ENCODE results near the gene GID8.

GID8 gene

DNA sequence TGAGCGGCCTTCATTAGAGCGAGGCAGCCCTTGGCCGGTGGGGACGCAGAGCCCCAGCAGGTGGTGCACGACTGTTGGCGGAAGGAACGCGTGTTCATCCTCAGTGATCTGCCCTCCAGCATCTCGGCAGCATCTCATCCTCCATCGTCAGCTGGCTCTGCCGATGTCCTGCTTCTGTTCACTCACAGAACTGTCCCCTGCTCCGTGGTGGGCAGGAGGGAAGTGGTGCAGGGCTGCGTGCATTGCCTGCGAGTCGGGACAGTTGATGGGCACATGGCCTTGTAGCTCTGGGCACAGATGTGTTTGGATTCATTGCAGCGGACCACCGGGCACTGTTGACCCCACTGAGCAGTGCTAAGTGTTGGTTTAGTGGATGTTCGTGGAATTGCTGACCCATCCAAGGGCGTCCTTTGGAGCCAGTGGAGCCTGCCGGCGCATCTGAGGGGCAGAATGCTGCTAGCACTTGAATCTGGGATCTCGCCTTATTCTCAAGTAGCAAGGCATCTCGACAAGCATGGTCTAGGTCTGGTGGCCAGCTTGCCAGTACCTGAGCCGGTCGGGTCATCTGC lies 7.9 kb downstream of the GID8 start:
- DNase-seq = no peak

DNA sequence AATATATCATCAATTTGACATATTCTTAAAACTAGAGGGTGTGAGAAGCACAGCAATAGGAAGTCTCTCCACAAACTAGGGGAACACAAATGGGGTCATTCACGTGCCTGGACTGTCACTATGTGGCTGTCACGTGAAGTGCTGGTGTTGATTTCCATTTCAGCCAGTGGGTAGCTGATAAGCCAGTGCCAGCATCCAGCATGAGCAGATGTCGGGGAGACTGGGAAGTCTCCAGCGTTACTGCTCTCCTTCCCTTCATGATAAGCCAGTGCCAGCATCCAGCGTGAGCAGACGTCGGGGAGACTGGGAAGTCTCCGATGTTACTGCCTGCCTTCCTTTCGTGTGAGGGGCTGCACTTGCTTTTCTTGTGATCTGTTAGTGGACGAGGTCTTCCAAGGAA lies 9.0 kb downstream of the GID8 start:
- DNase-seq = no peak

DNA sequence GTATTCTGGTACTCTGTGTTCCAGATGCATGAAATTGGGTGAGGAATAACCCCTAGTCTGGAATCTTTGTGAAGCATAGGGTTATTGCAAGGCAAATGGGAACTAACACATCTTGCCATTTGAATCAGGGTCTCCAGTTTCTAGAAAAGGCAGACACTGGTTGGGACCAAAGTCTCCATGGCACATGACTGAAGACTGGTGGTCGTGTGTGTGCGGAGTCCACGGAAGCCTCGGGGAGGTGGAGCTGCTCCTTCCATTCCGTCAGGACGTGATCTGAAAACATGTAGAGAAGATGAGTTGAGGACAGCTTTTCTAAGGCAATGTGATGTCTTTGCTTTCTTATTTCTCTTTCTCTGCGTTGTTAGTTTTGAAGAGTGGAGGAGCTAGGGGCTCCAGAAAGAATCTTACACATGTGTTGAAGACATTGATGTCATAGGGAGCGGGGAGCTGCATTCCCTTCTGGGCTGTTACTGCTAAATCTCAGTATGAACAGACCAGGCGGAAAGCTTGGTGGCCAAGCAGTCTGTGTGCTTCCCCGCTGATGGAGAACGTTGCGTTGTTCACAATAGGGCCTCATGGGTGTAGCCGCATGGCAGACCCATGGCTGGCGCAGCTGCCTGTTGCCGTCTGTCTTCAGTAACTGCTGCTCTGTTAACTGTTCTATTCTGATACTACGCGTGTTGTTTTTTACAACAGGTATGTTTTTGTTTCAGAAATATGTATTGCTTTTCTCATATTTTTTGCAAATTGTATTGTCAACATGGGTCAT lies 9.8 kb downstream of the GID8 start:
- no peak for DNase-seq

DNA sequence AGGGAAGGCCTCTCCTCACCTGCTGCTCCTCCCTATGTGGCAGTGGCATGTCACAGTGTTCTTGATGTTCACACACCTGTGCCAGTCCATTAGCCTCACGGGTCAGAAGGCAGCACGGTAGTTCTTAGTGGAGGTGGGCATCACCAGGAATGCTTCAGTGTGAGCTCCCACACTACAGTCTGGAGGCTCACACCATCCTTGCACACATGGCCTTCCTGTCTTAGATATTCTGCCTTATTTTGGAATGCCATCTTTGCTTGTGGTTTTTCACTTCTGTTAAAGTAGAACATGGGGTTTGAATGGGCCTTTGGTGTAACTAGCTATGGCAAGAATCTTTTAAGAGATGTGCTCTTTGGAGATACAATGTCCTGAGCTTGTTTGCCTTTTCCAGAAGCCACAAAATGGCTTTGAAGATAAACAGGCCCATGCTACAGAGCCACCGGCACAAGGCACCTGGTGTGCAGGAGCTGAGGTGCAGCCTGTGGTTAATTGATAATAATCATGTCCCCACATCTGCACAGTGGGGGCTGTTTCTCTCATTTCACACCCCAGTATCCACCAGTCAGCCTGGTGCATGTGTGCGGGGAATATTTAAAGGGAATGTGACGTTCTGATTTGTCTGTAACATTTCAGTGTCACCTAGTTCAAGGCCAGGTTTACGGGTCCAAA lies 11.3 kb downstream of the GID8 start:
- DNase-seq = no peak

DNA sequence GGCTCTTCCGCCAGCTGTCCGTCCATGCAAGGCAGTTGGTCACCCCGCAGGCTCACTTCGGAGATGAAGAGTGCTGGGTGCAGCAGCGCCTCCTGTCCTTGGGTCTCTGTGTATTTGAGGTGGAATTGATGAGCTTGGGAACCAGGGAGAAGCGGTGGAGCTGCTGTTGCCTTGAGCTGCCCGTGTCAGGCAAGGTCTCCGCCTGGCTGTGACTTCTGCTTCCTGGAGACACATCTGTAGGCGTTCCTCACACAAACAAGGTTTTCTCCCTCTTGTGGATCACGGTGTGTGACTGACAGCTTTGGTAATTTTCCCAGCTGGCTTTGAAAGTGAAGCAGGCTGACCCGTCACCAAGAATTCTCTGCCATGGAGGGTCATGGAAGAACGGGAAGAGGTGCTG lies 12.0 kb downstream of the GID8 start:
- no peak for DNase-seq

DNA sequence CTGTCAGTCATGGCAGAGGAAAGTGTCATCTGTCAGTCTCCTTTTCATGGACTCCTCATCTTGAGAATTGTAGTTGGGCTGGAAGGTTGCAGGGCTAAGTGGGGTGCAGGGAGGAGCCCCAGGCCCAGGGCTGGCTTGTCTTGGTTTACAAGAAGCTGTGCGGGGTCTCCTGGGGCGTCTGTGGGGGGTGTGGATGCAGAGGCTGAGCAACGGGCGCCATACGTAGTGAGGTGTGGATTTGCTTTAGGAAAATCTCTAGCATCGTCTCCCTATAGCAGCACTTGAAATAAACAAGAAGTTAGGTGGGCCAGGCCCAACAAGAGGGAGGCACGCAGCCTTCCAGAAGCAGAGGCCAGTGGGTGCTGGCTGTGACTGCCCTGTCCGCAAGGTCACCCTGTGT lies 12.8 kb downstream of the GID8 start:
- DNase-seq = no peak

DNA sequence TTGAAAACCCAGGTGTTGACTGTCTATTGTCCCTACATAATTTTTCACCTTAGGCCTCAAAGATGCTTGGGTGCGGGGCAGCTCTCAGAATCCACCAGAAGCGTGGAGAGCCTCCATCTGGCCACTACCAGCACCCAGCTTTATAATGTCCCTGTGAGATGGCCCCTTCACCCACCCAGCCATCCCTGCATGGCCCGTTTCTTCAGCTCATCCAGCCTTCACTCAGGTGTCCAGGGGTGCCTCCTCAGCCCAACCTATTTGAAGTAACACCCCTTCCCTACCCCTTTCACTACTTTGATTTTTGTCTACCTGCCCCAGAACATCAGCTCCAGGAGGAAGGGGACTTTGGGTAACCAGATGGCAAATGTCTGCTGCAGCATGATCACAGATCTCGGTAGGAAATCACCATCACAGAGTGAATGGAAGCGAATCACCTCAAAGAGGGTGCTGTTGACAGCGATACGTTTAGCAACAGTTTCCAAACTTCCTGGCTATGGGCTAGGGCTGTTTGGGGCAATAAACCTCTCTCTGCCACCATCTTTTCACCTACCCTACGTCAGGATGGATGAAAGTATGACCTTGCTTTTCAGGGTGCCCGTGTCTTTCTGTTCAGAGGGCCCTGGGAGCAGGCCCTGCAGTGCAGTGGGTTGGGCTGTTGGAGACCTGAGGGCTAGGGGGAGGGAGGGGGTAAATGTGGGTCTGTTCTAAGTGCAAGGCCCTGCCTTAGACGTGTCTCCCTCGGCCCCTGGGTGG lies 13.4 kb downstream of the GID8 start:
- DNase-seq = no peak

DNA sequence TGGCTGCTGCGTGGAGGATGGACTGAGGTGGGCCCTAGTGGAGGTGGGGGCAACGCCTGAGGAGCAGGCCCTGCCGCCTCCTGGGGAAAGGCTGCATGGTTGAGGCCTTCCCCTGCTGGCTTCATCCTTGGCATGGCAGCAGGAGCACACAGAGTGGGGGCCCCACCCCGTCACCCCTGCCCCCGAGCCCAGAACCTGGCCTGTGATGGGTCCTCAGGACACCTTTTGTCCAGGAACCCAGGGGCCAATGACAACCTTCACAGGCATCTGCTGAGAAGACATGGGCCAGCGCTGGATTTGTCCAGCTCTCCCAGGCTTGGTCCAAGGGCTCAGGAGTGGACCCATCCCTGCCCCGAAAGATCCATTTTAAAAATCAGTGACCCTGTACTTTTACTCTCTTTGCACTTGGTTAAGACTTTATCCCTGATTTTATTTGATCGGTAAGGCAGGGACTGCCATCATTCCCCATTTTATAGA lies 14.0 kb downstream of the GID8 start:
- DNase-seq = no peak

DNA sequence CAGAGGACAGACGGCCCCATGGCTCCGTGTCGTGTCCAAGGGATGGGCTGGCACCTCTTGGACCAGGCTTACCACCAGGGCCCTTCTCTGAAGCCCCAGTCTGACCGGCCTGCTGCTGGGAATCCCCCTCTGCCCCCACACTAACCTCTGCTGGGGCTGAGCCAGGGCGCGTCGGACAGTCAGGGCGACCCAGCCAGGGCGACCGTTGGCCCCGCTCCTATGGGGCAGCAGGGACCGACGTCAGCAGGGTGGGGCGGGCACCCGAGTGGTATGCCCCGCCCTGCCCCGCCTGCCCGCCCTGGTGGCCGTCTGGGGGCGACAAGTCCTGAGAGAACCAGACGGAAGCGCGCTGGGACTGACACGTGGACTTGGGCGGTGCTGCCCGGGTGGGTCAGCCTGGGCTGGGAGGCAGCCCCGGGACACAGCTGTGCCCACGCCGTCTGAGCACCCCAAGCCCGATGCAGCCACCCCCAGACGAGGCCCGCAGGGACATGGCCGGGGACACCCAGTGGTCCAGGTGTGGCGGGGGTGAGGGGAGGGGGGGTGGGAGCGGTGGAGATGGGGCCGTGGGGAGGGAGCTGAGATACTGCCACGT lies 14.5 kb downstream of the GID8 start, which contains the start of gene SLC17A9:
Gene SLC17A9, plus strand, starts transcription at position 337 of the 595 bp plus-strand sequence. Its CDS starts 122 bp downstream, at position 459.
- no peak for DNase-seq

DNA sequence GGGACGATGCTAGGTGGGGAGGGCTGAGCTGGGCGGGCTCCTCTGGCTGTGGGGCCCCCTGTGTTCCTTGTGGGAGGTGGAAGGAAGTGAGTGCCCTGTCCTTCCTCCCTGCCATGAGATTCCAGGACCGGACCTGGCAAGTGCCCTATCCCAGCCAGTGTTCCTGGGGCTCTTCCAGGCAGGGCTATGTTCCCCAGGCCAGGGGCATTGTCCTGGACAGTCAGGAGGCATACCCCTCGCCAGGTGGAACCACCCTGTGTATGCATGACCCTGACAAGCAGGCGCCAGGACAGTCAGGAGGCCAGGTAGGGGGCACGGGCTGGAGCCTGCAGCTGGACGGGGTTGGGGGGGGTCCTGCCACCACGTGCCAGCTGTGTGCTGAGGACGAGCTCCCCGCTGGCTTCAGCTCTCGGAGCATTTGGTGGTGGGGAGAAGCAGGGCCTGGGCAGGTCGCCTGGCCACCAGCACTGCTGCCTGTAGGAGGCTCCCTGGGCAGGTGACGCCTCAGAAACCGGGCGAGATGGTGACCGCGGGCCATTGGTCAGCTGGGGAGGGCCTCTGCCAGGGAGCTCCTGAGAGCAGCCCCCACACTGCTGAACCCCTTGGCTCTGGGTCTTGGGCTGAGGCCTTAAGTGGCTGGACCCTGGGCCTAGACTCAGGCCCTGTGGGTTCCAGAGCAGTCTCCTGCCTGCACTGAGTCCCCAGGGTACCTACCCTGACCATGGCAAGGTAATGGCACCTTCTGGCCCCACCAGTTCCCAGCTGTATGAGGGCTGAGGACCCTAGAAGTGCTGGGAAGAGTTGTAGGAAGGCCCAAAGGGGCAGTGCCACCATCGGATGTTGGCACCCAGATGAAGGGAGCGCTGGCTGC lies 15.3 kb downstream of the GID8 start:
- no peak for DNase-seq

DNA sequence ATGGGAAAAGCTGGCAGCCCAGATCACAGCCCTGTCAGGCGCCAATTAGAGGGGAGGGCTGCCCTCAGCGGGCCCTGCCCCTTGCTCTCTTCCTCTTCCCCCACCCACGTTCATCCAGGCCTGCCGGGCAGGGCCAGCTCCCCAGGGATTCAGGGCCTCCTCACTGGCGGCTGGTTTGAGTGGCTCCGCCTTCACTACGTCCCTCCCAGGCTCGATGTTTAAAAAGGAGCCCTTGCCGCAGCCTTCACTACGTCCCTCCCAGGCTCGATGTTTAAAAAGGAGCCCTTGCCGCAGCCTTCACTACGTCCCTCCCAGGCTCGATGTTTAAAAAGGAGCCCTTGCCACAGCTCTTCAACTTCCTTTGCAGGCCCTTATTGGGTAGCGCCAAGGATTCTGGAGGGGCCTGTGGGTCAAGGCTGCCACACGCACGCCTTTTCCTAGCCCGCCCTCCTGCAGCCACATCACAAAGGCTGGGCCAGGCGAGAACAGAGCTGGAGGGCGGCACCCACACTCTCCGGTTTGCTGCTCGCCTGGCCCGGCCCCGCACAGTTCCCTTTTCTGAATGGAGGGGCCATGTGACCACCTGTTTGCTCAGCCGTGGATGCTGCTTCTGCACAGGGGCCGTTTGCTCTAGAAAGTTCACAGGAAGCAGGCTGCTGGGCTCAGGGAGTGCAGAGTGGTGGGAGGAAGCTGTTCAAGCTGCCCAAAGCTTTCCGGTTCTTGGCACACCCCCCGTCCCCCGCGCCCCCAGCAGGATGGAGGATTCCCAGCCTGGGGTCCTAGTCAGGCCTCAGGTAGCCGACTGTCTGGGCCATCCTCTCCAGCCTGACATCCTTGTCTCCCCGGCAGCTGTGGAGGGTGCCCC lies 16.1 kb downstream of the GID8 start:
- DNase-seq = peak; percentile 13 to 26

DNA sequence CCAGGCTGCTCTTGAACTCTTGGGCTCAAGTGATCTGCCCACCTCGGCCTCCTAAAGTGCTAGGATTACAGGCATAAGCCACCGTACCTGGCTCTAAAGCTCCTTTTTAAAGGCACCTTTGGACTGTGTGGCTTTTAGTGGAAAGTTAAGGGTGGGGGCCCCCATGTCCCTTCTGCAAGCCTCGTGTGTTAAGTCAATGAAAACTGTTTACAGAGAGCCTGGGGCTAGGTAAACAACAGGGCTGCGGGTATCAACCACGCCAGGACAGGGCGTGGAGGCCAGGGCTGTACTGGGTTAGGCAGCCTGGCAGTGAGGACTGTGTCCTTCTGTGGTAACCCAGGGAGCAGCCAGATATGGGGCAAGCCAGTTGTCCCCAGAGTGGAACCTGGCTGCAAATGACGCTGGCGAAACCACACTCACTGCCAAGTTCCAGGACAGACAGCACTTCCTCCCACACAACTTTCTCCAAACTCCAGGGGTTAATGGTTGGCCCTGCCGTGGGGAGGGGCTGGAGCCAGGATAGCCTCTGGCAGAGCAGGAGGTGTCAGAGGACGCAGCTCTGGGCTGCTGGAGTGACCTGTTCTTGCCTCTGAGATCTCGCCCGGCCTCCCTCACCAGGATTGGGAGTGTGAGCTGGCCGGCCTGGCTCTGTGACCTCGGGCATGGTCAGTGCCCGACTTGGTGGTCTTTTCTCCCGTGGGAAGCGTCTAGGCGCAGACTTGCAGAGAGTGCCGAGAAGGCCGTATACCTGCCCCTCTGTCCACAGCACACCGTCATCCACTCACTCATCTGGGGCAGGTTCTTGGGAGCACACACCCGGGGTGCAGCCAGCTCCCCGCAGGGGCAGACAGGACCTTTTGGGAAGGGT lies 17.8 kb downstream of the GID8 start:
- DNase-seq = no peak

DNA sequence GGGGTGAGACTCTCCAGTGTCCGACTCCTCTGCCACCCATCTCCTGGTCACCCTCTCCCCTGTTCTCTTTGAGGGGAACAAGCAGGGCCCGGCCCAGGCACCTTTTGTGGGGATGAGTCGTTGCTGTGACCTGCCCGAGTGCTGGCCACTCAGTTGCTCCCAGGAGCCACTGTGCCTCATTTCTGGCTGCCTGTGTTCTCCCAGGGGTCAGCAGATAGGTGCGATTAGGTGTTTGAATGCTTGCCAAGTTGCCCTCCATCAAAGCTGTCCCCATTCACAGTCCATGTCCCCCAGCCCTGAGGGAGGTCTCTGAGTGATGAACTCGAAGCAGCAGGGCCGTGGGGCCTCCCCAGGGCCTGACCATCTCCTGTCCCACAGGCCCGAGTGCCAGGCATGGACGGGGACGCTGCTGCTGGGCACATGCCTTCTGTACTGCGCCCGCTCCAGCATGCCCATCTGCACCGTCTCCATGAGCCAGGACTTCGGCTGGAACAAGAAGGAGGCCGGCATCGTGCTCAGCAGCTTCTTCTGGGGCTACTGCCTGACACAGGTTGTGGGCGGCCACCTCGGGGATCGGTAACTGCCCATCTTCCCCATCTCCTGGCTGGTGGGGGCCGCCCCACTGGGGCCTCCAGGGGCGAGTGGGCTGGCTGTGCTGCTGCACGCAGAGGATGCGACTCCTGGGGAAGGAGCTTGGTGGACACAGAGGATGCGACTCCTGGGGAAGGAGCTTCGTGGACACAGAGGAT lies 18.6 kb downstream of the GID8 start:
- DNase-seq = no peak

DNA sequence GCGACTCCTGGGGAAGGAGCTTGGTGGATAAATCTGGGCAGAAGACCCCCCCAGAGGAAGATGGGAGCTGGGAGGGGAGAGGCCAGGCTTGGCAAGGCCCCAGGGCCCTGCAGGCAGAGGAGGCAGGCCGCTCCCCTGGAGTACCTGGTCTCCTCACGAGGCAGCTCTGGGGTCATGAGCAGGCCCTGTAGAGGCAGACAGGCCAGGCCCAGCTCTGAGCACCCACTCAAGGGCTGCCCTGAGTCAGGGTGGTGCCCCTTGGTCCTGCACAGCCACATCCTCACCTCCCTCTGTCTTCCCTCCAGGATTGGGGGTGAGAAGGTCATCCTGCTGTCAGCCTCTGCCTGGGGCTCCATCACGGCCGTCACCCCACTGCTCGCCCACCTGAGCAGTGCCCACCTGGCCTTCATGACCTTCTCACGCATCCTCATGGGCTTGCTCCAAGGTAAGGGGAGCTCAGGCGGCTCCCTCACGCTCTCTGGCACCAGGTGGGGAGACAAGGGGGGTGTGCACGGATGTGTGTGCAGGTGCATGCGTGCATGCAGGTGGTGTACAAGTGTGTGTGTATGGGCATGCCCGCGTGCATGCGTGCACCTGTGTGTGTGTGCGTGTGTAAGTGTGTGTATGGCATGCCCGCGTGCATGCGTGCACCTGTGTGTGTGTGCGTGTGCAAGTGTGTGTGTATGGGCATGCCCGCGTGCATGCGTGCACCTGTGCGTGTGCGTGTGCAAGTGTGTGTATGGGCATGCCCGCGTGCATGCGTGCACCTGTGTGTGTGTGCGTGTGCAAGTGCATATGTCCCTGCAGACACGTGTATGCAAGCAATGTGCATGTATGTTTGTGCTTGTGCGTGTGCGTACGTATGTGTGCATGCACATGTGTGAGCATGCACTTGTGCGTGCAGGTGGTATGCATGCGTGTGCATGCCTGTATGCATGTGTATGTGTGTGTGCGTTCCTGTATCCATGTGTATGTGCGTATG lies 19.5 kb downstream of the GID8 start:
- DNase-seq = no peak

DNA sequence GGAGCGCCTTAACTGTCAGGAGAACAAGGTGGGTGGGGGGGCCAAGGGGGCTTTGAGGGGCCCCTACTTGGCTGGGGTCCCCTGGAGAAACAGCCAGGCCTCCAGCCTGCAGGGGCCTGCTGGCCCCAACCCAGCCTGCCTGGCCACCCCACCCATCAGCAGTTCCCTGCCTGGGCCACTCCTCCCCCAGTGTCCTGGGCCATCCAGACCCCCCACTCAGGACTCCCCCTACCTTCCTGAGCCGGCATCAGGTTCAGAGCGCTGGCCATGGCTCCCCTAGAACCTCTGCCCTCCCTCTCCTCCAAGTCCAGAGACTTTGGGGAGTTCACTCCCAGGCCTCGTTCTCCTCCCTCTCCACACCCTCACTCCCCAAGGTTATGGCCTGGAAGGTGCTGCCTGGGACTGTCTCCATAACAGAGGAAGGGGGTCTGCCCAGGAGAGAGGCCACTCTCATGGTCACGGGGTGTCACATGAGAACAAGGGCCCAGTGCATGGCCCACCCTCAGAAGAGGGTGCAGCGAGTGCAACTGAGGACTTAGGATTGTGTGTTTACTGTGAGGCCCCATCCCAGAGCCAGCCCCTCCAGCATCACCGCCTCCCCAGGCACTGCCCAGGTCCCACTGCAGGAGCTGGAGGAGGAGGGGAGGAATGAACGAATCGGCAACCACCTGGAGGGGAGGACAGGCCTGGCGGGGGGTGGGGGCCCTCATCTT lies 20.6 kb downstream of the GID8 start:
- DNase-seq = no peak

DNA sequence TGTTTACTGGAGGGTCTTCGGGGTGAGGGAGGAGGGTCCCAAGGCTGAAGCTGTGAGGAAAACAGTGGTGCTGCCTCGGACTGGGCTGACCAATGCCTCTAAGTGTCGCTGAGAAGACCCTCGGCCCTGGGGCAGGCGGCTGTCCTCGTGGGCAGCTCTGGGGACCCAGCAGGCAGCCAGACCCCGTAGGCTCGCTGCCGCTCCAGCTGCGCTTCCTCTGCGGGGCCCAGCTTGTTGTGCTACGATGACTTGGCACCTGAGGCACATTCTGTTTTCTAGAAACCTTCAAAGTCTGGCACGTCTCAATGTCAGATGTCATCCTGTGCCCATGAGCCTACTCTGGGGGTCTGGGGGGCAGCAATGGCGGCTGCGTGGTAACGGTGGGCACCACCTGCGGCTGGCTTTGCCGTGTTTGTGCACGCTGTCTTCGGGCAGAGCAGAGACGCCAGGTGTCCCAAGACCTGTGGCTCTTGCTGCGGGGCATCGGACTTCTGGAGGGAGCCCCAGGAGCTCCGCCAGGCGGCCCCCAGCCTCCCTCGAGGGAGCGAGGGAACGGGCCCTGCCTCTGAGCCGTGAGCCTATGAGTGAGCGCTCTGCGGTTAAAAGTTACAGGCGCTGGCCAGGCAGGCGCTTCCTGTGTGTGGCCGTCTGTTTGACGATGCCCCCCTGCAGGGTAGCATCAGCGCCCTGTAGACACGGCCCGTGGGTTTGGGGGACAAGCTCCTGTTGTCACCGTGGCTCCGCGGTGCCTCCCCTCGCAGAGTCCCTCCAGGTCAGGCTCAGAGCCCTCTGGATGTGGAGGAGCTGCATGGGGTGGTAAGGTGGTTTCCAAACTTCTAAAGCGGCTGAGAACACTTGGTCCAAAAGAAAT lies 21.4 kb downstream of the GID8 start:
- DNase-seq = no peak
